GM12891 (cell line): ENCODE results near the gene RYR3.

Experiments
- PAX5 ChIP-seq: IDR thresholded peaks from 2 replicates; pipeline ENCODE4 v1.6.1; 2011; ENCODE audit warnings: low read length, moderate library complexity, mild to moderate bottlenecking; ENCODE audit not compliant: insufficient read depth, severe bottlenecking
- POLR2A ChIP-seq: IDR thresholded peaks from 2 replicates; pipeline ENCODE4 v1.6.1; 2011; ENCODE audit warnings: low read depth, low read length, control low read depth
- POLR2AphosphoS5 ChIP-seq: IDR thresholded peaks from 2 replicates; pipeline ENCODE4 v1.6.1; 2011; ENCODE audit warnings: low read depth, low read length, control low read depth
- POU2F2 ChIP-seq: IDR thresholded peaks from 2 replicates; pipeline ENCODE4 v1.6.1; 2011; ENCODE audit warnings: low read depth, mild to moderate bottlenecking, control low read depth, low read length, moderate library complexity
- TAF1 ChIP-seq: IDR thresholded peaks from 2 replicates; pipeline ENCODE4 v1.6.1; 2011; ENCODE audit warnings: low read depth, low read length, control low read depth

GRCh38 chr15:33768670-33769190 is 458.0 kb downstream of the RYR3 start:
- no peak for TF ChIP-seq POLR2A
- no peak for TF ChIP-seq POLR2AphosphoS5
- TF ChIP-seq TAF1 = no peak
- TF ChIP-seq POU2F2 = no peak
- no peak for TF ChIP-seq PAX5
